GM21723 (cell line): Measurements from ENCODE around the gene OTOP2.
"Not testable (repeated sequence)": the region's sequence is repeated elsewhere in the genome, so short reads cannot be mapped to it uniquely, and the experiment has no call there.

Experiments
- ATAC-seq: cut with Tn5 transposase; IDR thresholded peaks from one replicate; pipeline ENCODE4 v1.9.1; 2021; ENCODE audit warnings: mild to moderate bottlenecking, moderate library complexity; ENCODE audit not compliant: unreplicated experiment

Gene OTOP2

DNA sequence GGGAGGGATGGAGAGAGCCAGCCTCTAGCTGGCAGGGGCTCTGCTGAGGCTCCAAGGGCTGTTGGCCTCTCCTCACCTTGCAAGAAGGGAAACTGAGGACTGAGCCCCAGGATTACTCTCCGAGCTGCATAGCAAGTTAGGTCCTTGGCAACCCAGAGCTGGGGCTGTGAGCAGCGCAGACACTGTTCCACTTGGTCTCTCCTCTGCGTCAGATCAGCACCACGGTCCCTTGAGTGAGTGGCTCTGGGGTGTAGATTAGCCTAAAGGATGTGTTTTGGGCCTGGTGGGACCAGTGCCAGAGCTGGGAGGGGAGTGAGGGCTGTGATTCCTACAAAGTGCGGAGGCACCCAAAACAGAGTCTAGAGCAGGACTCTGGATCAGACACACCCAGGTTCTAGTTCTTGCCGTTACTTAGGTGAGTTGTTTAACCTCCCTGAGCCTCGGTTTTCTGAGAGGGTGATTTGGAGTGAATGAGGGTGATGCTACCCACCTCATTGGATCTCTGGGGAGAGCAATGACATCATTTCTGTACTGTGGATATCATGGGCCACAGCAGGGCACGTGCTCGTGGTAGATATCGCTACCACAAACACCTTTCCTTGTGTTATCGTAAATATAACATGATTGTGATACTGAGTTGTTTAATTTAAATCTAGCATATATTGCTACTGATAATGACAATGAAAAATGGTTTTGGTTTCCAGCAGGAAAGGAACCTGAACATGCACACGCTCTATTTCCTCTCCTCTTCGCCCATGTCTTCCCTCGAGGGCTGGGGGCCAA is 22.5 kb upstream of the OTOP2 start:
- ATAC-seq, result no peak

DNA sequence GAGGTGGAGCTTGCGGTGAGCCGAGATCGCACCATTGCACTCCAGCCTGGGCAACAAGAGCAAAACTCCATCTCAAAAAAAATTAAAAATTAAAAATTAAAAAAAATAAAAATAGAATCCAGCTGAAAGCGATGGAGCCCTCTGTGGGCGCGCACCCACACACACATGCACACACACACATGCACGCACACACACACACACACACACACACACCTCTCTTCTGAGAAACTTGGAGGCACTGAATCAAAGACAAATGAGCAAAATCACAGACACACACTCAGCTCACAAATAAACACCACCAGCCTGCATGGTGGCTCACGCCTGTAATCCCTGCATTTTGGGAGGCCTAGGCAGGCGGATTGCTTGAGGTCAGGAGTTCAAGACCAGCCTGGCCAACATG is 21.0 kb upstream of the OTOP2 start:
- no peak for ATAC-seq

DNA sequence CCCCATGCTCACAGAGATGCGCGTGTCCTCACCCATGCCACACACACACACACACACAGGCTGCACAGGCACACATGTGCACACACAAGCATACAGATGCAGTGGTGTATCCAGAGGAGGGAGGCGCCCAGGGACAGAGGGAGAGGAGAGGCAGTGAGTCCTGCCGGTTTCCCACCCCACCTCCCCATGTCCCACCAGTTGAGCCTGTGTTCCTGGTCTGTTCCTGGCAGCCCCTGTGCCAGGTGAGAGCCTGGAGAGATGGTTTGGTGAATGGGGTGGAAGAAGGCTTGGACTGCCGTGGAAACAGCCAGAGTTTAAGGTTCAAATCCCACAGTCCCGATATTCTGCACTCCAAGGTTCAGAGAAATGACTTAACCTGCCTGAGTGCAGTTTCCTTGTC is 20.4 kb upstream of the OTOP2 start:
- no peak for ATAC-seq

DNA sequence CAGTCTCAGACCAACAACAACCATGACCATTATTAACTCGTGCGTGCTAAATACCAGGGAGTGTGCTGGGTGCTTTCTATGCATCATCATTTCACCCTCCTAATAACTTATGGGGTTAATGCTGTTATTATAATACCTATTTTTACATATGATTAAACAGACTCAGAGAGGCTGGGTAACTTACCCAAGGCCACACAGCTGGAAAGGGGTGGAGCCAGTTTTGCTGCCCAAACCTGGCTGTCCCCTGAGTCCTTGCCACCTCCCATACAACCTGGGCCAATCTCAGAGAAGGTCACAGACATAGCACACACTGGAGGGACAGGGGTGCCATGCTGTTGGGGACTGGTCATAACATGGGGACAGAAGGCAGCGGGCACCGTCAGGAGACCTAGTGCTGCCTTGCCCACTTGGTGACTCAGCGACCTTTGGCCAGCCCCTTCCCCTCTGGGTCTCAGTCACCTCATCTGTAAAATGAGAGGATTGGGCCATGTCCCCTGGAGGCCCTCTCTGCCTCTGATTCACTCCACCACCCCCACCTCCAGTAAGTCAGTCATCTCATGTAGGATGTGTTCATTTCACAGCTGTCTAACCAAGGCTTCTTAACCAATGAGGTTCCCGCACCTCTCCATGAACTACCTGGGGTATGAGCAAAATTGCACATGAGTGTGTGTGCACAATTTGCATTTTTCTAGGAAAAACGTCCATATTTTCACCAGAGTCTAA is 19.2 kb upstream of the OTOP2 start:
- ATAC-seq, result no peak

DNA sequence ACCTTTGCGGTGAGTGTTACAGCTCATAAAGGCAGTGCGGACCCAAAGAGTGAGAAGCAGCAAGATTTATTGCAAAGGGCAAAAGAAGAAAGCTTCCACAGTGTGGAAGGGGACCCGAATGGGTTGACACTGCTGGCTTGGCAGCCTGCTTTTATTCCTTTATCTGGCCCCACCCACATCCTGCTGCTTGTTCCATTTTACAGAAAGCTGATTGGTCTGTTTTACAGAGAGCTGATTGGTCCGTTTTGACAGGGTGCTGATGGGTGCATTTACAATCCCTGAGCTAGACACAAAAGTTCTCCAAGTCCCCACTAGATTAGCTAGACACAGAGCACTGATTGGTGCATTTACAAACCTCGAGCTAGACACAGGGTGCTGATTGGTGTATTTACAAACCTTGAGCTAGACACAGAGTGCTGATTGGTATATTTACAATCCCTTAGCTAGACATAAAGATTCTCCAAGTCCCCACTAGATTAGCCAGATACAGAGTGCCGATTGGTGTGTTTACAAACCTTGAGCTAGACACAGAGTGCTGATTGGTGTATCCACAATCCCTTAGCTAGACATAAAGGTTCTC is 17.8 kb upstream of the OTOP2 start:
- not testable (repeated sequence) for ATAC-seq

DNA sequence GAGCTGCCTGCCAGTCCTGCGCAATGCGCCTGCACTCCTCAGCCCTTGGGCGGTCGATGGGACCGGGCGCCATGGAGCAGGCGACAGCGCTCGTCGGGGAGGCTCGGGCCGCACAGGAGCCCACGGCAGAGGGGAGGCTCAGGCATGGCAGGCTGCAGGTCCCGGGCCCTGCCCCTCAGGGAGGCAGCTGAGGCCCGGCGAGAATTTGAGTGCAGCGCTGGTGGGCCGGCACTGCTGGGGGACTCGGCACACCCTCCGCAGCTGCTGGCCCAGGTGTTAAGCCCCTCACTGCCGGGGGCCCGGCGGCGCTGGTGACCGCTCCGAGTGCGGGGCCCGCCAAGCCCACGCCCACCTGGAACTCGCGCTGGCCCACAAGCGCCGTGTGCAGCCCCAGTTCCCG is 17.1 kb upstream of the OTOP2 start:
- no peak for ATAC-seq

DNA sequence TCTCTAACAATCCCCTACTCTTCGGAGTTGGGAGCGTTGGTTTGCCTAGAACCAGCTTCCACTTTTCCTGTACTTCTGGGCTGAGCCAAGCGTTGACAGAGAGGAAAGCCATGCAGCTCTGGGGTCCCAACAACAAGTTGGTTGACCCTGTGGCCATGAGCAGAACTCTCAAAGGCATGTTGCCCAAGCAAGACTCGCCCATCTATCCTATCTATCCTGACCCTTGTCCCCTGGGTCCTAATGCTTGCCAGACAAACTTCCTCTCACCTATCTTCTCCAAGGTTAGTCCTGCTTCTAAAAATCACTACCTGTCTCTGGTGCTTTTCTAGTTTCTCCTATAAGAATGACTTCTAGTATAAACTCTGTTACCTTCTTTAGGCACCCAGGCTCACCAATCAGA is 15.0 kb upstream of the OTOP2 start:
- not testable (repeated sequence) for ATAC-seq

DNA sequence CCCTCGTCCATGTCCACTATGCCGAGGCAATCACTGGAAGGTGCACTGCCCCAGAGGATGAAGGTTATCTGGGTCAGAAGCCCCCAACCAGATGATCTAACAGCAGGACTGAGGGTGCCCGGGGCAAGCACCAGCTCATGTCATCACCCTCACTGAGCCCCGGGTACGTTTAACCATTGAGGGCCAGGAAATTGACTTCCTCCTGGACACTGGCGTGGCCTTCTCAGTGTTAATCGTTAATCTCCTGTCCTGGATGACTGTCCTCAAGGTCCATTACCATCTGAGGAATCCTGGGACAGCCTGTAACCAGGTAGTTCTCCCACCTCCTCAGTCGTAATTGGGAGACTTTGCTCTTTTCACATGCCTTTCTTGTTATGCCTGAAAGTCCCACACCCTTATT is 12.7 kb upstream of the OTOP2 start:
- ATAC-seq, result not testable (repeated sequence)

DNA sequence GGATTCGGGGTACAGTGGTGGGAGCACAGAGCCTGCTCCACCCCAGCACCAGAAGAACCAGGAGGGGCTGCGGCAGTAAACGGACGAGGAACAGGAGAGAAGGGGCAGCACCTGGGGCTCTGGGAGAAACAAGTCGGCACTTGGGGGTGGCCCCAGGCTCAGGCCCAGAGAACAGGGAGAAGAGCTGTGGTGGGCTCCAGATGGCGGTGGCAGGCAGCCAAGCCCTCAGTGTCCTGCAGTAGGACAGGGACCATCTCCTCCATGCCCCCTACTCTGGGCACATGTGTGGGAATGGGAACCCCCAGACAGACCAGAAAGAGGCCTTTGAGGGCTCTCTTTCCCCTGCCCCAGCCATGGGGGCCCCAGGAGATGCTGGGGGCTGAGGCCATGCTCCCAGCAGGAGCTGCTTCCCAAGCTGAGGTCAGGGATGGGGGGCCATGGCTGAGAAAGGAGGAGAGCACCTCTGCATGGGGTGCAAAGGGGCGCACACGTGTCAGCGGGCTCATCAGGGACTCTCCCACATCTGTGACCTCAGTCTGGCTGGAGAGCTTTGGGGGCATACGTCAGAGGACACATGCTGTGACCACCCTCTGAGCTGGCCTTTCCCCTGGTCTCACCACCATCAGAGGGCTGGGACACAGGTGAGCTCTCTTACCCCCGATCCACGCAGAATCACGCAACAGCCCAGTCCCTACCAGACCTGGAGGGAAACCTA is 7.8 kb upstream of the OTOP2 start:
- ATAC-seq, result no peak

DNA sequence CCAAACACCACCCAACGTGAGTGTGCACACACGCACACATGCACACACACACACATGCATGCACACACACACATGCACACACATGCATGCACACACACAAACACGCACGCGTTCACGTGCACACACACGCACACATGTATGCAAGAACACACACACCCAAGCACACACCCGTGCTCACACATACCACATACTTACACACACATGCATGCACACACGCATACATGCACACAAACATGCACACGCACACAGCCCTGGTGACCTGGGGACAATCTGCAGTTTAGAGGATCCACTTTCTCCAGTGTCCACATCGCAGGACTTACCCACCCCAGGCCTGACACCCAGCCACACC is 7.2 kb upstream of the OTOP2 start:
- no peak for ATAC-seq

DNA sequence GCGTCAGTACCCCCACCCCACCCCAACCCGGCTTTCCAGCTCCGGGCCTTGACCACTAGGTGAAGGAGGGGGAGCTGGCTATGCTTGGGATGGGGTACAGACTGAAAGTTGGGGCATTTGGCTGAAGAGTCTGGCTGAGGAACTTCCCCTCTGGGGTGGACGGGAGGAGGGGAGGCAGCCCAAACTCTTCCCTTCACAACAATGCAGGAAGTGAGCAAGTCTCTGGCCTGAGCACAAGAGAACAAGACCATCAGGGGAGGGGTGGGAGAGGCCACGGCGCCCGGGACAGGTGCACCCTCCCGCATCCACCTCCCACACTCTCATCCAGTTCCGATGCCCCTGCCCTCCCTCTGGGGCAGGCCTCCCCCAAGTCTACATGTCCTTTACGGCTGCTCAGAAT is 6.6 kb upstream of the OTOP2 start:
- no peak for ATAC-seq

DNA sequence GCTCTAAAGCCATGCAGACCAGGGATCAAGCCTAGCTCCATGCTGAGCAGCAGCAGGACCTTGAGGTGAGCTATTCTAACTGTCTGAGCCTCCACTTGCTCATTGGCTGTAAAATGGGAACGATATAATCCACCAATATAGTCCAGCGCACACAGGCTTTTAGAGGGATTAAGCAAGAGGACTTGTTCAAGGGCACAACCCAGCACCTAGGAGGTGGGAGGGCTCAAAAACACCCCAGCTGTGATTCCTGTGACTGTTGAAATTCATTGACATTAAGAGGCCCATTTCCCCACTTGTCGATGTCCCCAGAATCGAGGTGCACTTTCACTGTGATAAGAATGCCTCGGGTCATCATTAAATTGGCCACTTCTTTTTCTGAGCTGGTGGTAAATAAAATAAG is 5.2 kb upstream of the OTOP2 start:
- no peak for ATAC-seq

DNA sequence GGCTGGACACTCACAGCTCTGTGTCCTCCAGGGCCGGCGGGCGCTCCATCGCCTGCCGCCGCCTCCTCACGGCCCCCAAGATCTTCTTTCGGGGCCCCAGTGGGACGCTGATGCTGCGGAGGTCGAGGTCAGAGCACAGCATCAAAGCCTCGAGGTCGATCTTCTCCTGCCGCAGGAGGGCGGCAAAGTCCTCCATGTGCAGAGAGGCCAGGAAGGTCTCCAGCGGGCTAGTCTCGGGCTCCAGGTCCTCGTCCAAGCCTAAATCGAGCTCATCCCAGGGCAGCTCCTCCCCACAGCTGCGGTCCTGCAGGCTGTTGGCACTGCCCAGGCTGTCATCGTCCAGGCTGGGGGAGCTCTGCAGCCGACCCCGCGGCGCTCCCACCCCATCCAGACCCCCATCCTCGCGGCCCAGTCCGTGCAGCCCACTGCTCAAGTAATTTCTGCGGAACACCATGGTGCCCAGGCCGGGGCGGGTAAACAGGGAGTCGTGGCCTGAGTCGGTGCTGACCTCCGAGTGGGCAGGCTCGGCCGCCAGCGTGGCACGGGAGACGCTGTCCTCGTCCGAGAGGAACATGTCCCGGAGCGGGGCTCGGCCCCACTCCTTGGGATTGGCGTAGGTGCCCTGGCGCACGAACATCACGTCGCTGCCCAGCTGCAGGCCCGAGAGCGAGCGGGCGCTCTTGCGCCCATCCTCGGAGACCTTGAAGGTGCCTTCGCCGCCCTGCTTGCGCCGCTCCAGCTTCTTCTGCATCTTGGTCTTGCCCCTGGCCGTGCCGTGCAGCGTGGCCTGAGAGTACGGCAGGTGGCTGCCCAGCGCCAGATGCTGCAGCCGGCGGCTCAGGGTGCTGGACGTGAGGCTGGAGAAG is 4.4 kb upstream of the OTOP2 start:
- no peak for ATAC-seq

DNA sequence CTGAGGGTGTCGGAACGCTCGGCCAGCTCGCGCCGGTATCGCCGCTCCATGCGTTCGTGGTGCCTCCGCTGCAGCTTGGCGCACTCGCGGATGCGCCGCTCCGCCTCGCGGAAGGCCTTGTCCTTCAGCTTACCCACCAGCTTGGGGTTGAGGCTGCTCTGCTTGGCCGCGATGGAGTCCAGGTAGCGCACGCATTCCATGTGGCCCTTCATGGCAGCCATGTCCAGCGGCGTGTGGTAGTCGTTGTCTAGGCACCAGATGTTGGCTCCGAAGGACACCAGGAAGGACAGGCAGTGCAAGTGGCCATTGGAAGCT is 3.8 kb upstream of the OTOP2 start:
- ATAC-seq, result no peak

DNA sequence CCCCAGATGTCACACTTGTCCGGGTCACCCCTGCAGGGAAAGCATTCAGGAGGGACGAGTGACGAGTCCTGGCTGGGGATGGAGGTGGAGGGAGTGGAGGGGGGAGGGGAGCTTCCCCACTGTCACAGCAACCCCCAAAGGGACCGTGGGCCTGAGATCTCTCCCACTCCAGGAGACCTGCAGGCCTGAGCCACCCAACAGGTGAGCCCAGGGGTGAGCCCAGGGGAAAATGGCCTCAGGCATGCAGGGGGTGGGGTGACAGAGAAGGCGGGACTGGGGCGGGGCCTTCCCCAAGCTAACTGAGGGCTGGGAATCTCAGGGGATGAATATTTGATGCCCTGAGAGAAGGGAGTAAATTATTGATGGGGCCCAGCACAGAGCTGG is 3.4 kb upstream of the OTOP2 start:
- ATAC-seq, result no peak

DNA sequence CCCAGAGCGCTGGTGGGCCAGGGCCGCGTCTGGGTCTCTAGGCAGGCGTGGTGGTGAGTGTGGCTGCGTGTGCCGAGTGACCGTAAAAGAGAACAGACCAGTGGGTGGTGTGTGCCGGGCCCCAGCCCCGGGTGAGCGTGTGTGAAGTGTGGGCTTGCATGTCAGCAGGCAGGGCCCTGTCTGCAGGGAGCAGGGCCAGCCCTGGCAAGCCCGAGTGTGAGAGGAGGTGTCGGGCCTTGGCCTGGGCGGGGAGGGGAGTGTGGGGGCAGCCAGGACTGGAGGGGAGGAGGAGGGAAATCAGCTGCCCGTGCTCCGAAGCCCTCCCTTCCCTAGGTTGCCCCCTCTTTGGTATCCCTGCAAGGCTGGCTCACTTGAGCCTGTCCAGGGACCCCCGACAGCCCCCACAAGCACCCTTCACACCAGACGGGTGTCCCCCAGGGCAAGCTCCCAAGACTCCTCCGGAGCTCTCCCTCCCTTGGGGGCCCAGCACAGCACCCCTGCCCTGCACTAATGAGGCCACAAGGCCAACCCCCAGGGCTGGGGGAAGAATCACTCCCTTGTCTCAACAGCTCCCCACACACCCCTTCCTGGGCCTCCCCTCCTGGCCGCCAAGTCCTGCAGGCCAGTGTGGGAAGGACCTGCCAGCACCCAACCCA is 2.9 kb upstream of the OTOP2 start:
- no peak for ATAC-seq

DNA sequence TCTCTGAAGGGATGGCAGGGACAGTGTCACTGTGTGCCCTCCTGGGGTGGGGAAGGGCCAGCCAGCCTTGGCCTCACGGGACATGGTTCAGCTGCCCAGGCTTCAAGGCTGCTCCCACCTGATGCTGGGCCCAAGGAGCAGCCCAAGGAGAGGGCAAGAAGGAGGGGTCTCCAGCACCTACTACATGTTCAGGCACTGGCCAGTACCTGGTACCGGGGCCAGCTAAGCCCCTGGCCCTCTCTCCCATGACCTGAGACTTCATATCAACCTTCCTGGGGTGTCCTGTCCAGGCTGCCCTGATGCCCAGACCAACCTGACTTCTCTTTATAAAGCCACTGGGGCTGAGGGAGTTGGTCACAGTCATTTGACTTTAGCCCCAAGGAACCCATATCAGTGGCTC is 2.3 kb upstream of the OTOP2 start:
- no peak for ATAC-seq

DNA sequence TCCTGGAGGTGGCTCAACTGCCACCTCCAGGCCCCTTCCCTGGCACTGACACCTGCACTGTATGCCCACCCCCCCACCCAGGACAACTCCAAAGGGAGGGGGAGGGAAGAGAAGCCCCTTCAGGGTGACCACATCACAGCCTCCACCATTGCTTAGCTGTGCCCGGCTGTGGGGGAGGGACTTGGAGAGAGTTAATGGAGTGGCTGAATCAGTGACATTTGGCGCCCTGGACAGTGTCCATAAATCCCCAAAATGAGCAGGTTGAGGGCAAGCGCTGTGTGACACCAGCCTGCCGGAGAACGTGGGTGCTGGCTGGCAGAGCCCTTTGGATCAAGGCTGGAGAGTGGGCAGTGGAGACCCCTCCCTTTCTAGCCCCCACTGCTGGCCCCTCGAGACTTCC is 1.9 kb upstream of the OTOP2 start:
- no peak for ATAC-seq

DNA sequence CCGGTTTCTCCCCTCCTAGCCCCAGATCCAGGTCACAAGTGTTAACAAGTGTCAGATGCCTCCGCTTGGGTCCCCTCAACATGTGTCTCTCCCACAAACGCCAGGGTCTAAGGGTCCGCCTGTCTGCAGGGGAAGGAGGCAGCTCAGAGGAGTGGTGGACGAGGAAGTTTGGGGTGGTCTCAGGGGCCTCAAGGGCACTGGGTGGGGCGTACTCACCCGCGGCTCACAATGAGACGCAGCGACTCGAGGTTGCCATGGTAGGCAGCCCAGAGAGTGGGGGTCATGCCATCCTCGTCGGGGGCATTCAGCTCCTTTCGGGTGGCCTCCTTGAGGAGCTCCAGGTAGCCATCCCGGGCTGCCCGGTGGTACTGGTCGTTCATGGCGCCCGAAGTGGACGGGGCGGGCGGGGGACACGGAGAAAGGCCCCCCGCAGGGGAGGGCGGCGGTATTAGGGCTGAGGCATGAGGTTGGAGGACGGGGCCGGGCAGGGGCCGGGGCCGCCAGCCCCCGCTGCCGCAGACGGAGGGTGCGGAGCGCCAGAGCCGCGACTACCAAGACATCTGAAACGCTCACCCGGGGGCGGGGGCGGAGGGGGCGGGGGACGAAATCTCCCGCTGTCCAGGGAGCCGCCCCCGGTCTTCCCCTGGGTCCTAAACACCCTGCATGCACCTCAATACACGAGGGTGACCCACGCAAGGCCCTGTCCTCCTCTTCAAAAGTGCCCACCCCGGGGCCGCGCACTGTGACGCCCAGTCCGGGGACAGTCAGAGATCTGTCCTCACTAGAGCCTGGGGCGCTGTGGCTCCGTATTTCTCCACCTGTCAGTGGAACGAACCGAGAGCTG is 1.2 kb upstream of the OTOP2 start, which contains the start of gene USH1G:
Gene USH1G (minus strand): TSS at position 562 of the 844 bp plus-strand sequence. CDS start 182 bp downstream, at position 380.
- ATAC-seq, result no peak
